ACC112 (cell line): ENCODE measurements around the gene LINC01488.

Source experiments
- H2AFZ ChIP-seq: fragments of 200-600 bp; sonication (generic); one replicate; pipeline ENCODE4 v1.6.0; 2017; ENCODE audit warnings: antibody characterized with exemption, low read length; ENCODE audit not compliant: unreplicated experiment
- H3K27ac ChIP-seq: fragments of 200-600 bp; sonication (generic); 2 replicates; pipeline ENCODE4 v1.5.1; 2014; ENCODE audit warnings: low read depth, mild to moderate bottlenecking, antibody characterized with exemption, low read length, moderate library complexity
- H3K27me3 ChIP-seq: fragments of 200-600 bp; sonication (generic); 2 replicates; pipeline ENCODE4 v1.6.1; 2014; ENCODE audit warnings: mild to moderate bottlenecking, antibody characterized with exemption, low read length, moderate library complexity, mixed read lengths; ENCODE audit not compliant: insufficient read depth
- H3K36me3 ChIP-seq: fragments of 200-600 bp; sonication (generic); 2 replicates; pipeline ENCODE4 v1.6.1; 2016; ENCODE audit warnings: mild to moderate bottlenecking, antibody characterized with exemption, low read length, moderate library complexity, mixed read lengths; ENCODE audit not compliant: insufficient read depth
- H3K4me1 ChIP-seq: fragments of 200-600 bp; sonication (generic); one replicate; pipeline ENCODE4 v1.6.1; 2016; ENCODE audit warnings: low read length, mixed read lengths; ENCODE audit not compliant: insufficient read depth, unreplicated experiment, control insufficient read depth
- H3K4me3 ChIP-seq: fragments of 200-600 bp; sonication (generic); 2 replicates; pipeline ENCODE4 v1.5.1; 2014; ENCODE audit warnings: mild to moderate bottlenecking, low read depth, low read length
- H3K79me2 ChIP-seq: fragments of 200-600 bp; sonication (generic); one replicate; pipeline ENCODE4 v1.6.0; 2016; ENCODE audit warnings: low read length; ENCODE audit not compliant: control insufficient read depth, unreplicated experiment, insufficient read depth

Gene LINC01488

DNA sequence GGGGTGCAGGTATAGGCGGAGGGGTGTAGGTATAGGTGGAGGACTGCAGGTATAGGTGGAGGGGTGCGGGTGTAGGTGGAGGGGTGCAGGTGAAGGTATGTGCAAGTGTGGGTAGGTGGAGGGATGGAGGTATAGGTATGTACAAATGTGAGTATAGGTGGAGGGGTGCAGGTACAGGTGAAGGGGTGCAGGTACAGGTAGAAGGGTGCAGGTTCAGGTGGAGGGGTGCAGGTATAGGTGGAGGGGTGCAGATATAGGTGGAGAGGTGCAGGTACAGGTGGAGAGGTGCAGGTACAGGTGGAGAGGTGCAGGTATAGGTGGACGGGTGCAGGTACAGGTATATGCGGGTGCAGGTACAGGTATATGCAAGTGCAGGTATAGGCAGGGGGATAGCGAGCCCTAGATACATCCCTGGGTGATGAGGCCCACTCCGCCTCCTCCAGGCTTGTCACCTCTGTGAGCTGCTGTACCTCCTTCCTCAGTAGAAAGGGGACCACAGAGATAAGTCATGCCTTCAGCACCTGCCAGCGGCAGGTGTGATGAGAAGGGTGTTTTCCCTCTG, 17.2 kb downstream of the LINC01488 start:
- Histone ChIP-seq H3K27ac (no peak overlapping the region), H3K4me1 (peaks cover 11% of the 10 kb centered on the region), H2AFZ (no peak overlapping the region), H3K27me3 (no peaks in the 10 kb centered on the region), H3K36me3 (no peaks in the 10 kb centered on the region), H3K4me3 (no peak overlapping the region), H3K79me2 (no peaks in the 10 kb centered on the region)

DNA sequence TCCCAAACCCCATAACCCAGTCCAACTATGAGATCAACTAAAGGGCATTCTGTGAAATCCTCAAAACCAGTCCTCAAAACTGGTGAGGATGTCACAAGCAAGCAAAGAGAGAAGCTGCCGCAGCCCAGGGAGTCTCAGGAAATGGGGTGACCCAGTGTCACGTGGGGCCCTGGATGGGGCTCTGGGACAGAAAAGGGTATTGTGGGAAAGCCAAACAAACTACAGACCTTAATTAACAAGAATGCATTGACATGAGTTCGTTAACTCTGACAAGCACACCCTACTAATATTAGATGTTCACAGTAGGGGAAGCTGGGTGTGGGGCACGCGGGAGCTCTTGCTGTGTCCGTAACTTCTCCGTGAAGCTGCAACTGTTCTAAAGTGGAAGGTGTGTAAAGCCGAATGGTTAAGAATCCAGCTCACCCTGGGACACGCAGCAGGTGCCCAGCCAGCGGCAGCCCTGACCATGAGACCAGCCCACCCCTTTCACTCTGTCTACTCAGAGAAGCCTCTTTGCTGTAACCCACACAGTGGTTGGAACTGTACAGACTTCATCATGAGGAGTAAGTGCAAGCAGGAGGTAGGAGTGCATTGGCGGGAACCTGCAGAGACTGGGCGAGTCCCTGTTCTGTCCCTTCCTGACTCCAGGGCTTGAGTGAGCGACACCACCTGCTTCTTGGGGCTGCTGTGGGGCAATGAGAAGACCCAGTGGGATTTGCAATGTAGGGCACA, 17.9 kb downstream of the LINC01488 start:
- no peaks in the 10 kb centered on the region for H3K36me3 ChIP-seq
- H3K4me1 ChIP-seq = peaks cover 11% of the 10 kb centered on the region
- H3K79me2 ChIP-seq = no peaks in the 10 kb centered on the region
- no peak overlapping the region for H3K4me3 ChIP-seq
- no peak overlapping the region for H2AFZ ChIP-seq
- no peak overlapping the region for H3K27ac ChIP-seq
- no peaks in the 10 kb centered on the region for H3K27me3 ChIP-seq

DNA sequence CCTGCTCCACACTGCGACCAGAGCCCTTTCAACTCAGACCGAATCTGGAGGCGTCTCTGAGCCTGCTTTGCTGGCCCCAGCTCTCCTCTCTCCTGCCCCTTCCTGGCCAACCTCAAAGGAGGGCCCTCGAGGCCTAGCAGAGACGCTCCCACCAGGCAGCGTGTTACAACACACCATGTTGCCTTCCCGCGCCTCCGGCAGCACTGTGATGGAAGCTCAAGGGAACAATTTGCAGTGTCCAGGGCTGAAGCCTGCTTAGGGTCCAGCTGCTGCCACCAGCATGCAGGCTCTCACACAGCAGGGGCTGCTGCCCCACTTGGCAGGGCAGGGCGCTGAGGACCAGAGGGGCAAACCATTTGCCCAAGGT, 18.4 kb downstream of the LINC01488 start:
- Histone ChIP-seq H3K4me1 (peaks cover 11% of the 10 kb centered on the region), H2AFZ (no peak overlapping the region), H3K4me3 (no peak overlapping the region)

DNA sequence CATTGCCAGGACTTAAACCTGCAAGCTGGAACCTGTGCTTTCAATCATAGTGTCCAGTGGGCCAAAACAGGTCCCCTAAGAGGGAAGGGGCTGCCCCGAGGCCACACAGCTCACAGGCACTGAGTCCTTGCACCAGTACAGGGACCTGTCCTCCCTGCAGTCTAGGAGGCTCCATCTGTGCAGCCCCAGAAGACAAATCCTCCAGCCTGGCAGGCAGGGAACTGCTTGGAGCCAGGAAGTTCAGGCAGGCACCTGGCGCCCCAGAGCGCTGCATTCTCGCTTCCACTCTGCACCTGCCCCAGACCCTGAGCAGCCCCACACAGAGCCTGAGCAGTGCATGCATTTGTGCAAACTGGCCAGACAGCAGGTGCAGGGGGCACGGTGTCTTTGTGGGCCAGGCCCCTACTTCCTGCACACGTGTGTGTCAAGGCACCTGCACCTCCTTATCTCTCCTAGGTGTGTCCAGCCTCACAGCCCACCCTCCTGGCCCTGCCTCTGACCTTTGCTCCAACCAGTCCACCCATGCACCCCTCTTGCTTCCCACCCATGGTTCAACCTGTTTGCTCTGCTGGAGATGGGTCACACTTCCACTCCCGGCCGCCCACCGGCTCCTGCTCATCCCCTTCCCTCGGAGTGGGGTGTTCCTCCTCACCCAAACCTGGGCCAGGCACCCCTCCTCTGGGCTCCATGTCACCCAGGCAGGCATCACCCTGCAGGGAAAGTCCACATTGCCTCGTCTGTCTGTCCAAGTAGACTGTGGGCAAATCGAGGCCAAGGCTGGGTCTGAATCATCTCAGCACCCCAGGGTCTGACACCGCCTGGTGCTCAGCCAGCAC, 19.0 kb downstream of the LINC01488 start:
- no peaks in the 10 kb centered on the region for H3K79me2 ChIP-seq
- peaks cover 11% of the 10 kb centered on the region for H3K4me1 ChIP-seq
- no peaks in the 10 kb centered on the region for H3K36me3 ChIP-seq
- no peak overlapping the region for H3K27ac ChIP-seq
- no peaks in the 10 kb centered on the region for H3K27me3 ChIP-seq
- no peak overlapping the region for H2AFZ ChIP-seq
- H3K4me3 ChIP-seq = no peak overlapping the region

More for the DNA sequence above, 18.4 kb downstream of the LINC01488 start:
- Histone ChIP-seq H3K36me3 (no peaks in the 10 kb centered on the region), H3K27ac (no peak overlapping the region), H3K79me2 (no peaks in the 10 kb centered on the region), H3K27me3 (no peaks in the 10 kb centered on the region)

DNA sequence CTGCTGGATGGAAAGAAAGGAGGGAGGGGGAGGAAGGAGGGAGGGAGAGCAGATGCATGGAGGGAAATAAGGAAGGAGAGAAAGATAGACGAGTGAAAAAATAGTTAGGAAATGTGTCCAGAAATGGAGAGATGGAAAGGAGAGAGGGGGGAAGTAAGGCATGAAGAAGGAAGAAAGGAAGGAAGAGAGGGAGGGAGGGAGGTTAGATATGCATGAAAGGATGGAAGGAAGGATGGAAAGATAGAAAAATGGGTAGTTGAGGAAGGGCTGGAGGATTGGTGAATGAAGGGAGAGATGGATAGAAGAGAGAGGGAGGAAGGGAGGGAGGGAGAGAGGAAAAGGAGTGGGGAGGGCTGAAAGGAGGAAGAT, 19.6 kb downstream of the LINC01488 start:
- H3K4me1 ChIP-seq = peaks cover 11% of the 10 kb centered on the region
- H3K27ac ChIP-seq = no peak overlapping the region
- H2AFZ ChIP-seq = no peak overlapping the region
- H3K4me3 ChIP-seq = no peak overlapping the region
- H3K79me2 ChIP-seq = no peaks in the 10 kb centered on the region
- H3K27me3 ChIP-seq = no peaks in the 10 kb centered on the region
- H3K36me3 ChIP-seq = no peaks in the 10 kb centered on the region

DNA sequence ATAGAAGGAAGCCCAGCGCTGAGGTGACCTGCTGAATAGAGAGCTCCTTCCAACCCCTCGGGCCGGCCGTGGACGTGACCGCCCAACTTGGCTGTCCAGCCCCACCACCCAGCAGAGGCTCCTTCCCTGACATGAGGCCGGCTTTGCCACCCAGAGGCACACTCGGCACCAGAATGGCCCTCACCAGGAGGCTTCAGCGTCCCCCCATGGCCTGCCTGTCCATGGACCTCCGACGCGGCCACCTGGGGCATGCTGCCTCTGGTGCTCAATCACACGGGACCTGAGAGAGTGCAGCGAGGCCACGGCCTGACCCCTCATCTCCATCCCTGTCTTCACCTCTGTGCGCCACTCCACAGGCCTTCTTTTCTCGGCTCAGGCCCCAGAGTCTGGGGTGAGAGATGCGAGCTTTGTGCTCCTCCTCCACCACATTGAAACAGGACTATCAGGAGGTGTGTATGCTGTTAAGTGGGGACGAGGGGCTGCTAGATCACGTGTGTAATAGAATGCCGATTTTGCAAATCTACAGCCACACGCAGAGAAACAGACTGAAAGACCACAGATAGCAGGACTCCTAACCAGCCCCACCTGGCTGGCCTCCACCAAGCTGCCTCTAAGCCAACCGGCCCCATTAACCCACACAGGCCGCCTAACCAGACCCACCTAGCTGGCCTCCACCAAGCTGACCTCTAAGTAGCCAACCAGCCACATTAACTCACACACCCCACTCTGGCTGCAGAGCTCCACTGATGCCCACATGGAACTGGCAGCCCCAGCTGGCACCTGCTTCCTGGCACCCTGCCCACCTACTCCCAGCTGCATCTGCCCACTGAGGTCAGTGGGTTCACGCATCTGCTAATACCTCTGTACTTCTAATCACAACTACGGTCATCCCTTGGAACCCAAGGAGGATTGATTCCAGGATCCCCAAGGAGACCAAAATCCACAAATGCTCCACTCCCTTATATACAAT, 20.7 kb downstream of the LINC01488 start:
- Histone ChIP-seq H3K27me3 (no peaks in the 10 kb centered on the region), H3K4me3 (no peak overlapping the region), H3K27ac (no peak overlapping the region), H3K36me3 (no peaks in the 10 kb centered on the region), H2AFZ (no peak overlapping the region), H3K4me1 (peaks cover 4% of the 10 kb centered on the region), H3K79me2 (no peaks in the 10 kb centered on the region)

DNA sequence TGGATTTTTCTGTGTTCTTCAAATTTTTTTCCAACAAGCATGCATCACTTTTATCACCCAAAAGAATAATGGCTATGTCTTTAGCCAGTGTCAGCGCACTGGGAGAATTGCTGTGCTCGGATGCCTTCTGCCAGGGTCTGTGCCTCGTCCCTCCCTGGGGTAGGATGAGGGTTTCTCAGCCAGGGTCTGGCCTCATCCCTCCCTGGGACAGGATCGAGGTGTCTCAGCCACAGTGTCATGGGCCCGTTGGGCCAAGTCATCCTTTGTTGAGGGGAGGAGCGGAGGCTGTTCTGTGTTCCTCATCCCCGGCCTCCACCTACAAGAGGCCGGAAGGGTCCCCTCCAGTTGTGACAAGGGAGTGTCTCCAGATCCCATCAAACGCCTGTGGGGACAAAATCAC, 22.7 kb downstream of the LINC01488 start:
- Histone ChIP-seq H3K27ac (no peak overlapping the region), H3K27me3 (no peaks in the 10 kb centered on the region), H3K36me3 (no peaks in the 10 kb centered on the region), H3K4me1 (peaks cover 4% of the 10 kb centered on the region), H2AFZ (no peak overlapping the region), H3K4me3 (no peak overlapping the region), H3K79me2 (no peaks in the 10 kb centered on the region)

DNA sequence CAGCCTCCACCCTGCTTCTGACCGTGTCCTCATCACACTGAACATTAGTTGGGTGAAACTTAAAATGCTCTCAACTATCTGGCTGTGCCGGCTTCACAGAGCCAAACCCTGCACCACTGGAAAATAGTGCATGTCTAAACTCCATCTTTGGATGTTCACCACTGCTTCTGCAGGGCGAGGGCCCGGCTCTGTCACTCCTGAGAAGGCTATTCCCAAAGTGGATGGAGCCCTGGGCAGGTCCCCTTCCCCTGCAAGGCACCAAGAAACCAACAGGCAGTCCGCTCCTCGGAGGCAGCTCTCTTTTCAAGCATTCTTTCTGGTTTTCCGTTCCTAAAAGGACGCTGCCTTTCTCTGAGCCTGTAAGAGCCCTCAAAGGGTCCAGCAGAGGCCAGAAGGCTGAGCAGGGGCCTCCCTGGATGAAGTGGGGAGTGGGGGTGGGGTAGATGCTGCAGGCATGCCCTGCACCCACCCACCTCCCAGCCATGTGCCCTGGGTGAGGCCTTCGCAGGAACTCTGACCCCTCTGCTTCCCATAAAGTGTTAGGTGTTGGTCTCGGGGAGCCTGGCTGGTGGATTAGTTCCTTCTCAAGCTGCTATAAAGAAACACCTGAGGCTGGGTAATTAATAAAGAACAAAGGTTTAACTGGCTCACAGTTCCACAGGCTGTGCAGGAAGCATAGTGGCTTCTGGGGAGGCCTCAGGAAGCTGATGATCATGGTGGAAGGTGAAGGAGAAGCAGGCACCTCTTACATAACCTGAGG, 23.3 kb downstream of the LINC01488 start:
- no peak overlapping the region for H3K4me3 ChIP-seq
- H3K27ac ChIP-seq = no peak overlapping the region
- peaks cover 10% of the 10 kb centered on the region for H3K4me1 ChIP-seq
- no peak overlapping the region for H2AFZ ChIP-seq
- H3K79me2 ChIP-seq = no peaks in the 10 kb centered on the region
- no peaks in the 10 kb centered on the region for H3K27me3 ChIP-seq
- H3K36me3 ChIP-seq = no peaks in the 10 kb centered on the region

DNA sequence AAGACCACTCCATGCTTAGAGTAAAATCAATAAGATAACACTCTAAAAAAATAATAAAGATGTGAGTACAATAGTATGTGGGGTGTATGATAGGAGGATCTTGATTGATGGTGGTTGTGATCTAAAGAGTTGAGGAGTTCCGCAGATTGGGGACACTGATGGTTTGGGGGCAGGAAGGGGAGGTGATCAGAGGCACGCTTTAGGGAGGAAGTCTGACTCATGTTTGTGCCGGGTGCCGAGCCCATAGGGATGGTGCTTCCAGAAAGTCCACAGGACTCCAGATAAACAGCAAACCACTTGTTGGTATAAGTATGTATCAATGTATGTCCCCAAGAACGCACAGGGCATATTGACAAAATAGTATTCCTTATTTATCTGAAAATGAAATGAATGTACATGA, 27.5 kb downstream of the LINC01488 start:
- Histone ChIP-seq H3K27me3 (no peaks in the 10 kb centered on the region), H3K36me3 (no peaks in the 10 kb centered on the region), H3K4me3 (no peak overlapping the region), H3K4me1 (peaks cover 28% of the 10 kb centered on the region), H3K27ac (no peak overlapping the region), H3K79me2 (no peaks in the 10 kb centered on the region), H2AFZ (no peak overlapping the region)

DNA sequence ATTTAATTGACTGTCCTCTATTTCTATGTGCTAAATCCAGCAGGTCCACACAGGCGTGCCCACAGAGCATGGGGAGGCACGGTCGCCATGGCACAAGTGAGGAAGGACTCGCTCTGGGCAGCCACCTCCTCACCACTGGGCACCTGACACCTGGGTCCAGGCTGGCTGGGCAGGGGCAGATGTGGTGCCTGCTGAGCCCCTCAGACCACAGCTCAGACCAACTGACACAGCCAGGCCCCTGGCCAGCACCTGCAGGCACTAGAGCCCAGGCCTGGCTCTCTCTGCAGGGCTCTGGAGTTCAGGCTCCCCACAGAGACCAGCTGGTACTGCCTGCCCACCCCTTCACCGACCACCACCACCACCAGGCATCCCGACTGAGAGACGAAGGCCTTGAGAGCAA, 27.9 kb downstream of the LINC01488 start:
- Histone ChIP-seq H3K4me1 (peaks cover 28% of the 10 kb centered on the region), H3K4me3 (no peak overlapping the region), H3K36me3 (no peaks in the 10 kb centered on the region), H3K27ac (no peak overlapping the region), H3K27me3 (no peaks in the 10 kb centered on the region), H3K79me2 (no peaks in the 10 kb centered on the region), H2AFZ (no peak overlapping the region)
